Activated CD4-positive, alpha-beta T cell treated with anti-CD3 and anti-CD28 coated beads for 36 hours (primary cell): ENCODE results near the gene OR10R2. TPM values are rescaled to one million over a fixed set of nuclear protein-coding genes. Genes with fewer than 3 reads are reported as not detected.

ENCODE experiments used
- ATAC-seq: fragments of 200-7000 bp; cut with Tn5 transposase; one replicate; pipeline ENCODE4 v1.10.0; 2021; ENCODE audit warnings: mild to moderate bottlenecking, moderate library complexity
- CTCF ChIA-PET: fragments of 350-600 bp; sonication (Branson Sonifier 250); formaldehyde crosslinking; loops from one replicate; lab custom pipeline; 2021; ENCODE audit warnings: antibody characterized with exemption; lab: Charles Lee
- POLR2A ChIA-PET: fragments of 350-600 bp; sonication (Branson Sonifier 250); formaldehyde crosslinking; loops from one replicate; lab custom pipeline; 2021; ENCODE audit warnings: antibody characterized with exemption, inconsistent platforms; lab: Charles Lee
- DNase-seq: peaks from one replicate; pipeline ENCODE4 v3.0.0-alpha.2; 2020
- H3K27ac Mint-ChIP-seq: one replicate; pipeline ENCODE4 v1.8.0; 2021; ENCODE audit warnings: mixed read lengths
- H3K27me3 Mint-ChIP-seq: one replicate; pipeline ENCODE4 v1.8.0; 2021; ENCODE audit warnings: mixed read lengths
- H3K36me3 Mint-ChIP-seq: one replicate; pipeline ENCODE4 v1.8.0; 2021; ENCODE audit warnings: low read depth, mixed read lengths
- H3K4me1 Mint-ChIP-seq: one replicate; pipeline ENCODE4 v1.8.0; 2021; ENCODE audit warnings: mixed read lengths
- H3K4me3 Mint-ChIP-seq: one replicate; pipeline ENCODE4 v1.8.0; 2021; ENCODE audit warnings: mild to moderate bottlenecking, moderate library complexity, mixed read lengths
- H3K9me3 Mint-ChIP-seq: one replicate; pipeline ENCODE4 v1.8.0; 2021; ENCODE audit warnings: low read depth, mixed read lengths
- intact Hi-C, 2 experiments: fragments of 100-400 bp; cut with DNase I in 1 of 2; cut with micrococcal nuclease in 1 of 2; formaldehyde crosslinking; loops; one replicate each; pipeline versions ENCODE4 v1.14.2 to v1.15.1; 2022 to 2024; cut with DNase I, micrococcal nuclease
- total RNA-seq, 2 experiments: library from RNA; stranded (reverse); gene quantifications; one replicate each; pipeline ENCODE4 v1.2.3, GENCODE V29; 2021

OR10R2 gene
- total RNA-seq, 2 experiments from 2014 or later: not detected

GRCh38 chr1:158493054-158493453 lies 21.0 kb downstream of the OR10R2 start:
- H3K27me3 Mint-ChIP-seq: peaks cover 9% of the 10 kb centered on the region
- no peaks in the 10 kb centered on the region for H3K4me1 Mint-ChIP-seq
- DNase-seq: no peak
- H3K9me3 Mint-ChIP-seq: no peaks in the 10 kb centered on the region
- intact Hi-C loops: no loop called here
- CTCF ChIA-PET: no interaction called here
- POLR2A ChIA-PET: no interaction called here
- no peak overlapping the region for H3K27ac Mint-ChIP-seq
- H3K4me3 Mint-ChIP-seq: no peak overlapping the region
- ATAC-seq: no peak
- no peaks in the 10 kb centered on the region for H3K36me3 Mint-ChIP-seq

- H3K27ac Mint-ChIP-seq: no peak overlapping the region
- no peak overlapping the region for H3K4me3 Mint-ChIP-seq
- ATAC-seq (no peak), DNase-seq (no peak)
- intact Hi-C loops: no loop called here
- H3K9me3 Mint-ChIP-seq: no peaks in the 10 kb centered on the region
- POLR2A ChIA-PET: no interaction called here
- CTCF ChIA-PET: interaction anchor here (0.8 kb wide), 1 partner anchor 14 kb away, joined by 3 read pairs; no protein-coding TSS in a partner anchor
- H3K36me3 Mint-ChIP-seq: no peaks in the 10 kb centered on the region
- peaks cover 10% of the 10 kb centered on the region for H3K27me3 Mint-ChIP-seq
- H3K4me1 Mint-ChIP-seq: no peaks in the 10 kb centered on the region
Observed at GRCh38 chr1:158494796-158495195, 22.8 kb downstream of the OR10R2 start.

GRCh38 chr1:158496374-158496773 lies 24.4 kb downstream of the OR10R2 start:
- intact Hi-C loops: no loop called here
- Mint-ChIP-seq H3K36me3 (no peaks in the 10 kb centered on the region), H3K9me3 (no peaks in the 10 kb centered on the region), H3K4me1 (no peaks in the 10 kb centered on the region), H3K27me3 (peaks cover 10% of the 10 kb centered on the region), H3K27ac (no peak overlapping the region), H3K4me3 (no peak overlapping the region)
- CTCF ChIA-PET: no interaction called here
- POLR2A ChIA-PET: no interaction called here
- ATAC-seq (no peak), DNase-seq (no peak)

GRCh38 chr1:158506369-158506987 lies 34.5 kb downstream of the OR10R2 start:
- peak; percentile 64 for DNase-seq
- no peaks in the 10 kb centered on the region for H3K4me1 Mint-ChIP-seq
- peaks cover 27% of the 10 kb centered on the region for H3K27me3 Mint-ChIP-seq
- ChIA-PET CTCF (interaction anchor here (0.6 to 1.8 kb wide), 5 partner anchors 10 to 566 kb away, joined by 3 to 10 read pairs (median 5); no protein-coding TSS in a partner anchor), POLR2A (no interaction called here)
- H3K27ac Mint-ChIP-seq: no peak overlapping the region
- intact Hi-C loops: loop anchor here (1.0 to 5.0 kb wide), 4 partner anchors 491 to 571 kb away; partner anchors contain the start of gene AIM2 (in 1 of the 2)
- H3K9me3 Mint-ChIP-seq: peaks cover 6% of the 10 kb centered on the region
- H3K36me3 Mint-ChIP-seq: no peaks in the 10 kb centered on the region
- H3K4me3 Mint-ChIP-seq: no peak overlapping the region
- ATAC-seq: peak; percentile 58

GRCh38 chr1:158507511-158507910 lies 35.5 kb downstream of the OR10R2 start:
- Mint-ChIP-seq H3K4me1 (no peaks in the 10 kb centered on the region), H3K27ac (no peak overlapping the region), H3K36me3 (no peaks in the 10 kb centered on the region), H3K27me3 (peaks cover 27% of the 10 kb centered on the region), H3K4me3 (no peak overlapping the region), H3K9me3 (peaks cover under 1% of the 10 kb centered on the region)
- no peak for ATAC-seq
- ChIA-PET POLR2A (no interaction called here), CTCF (interaction anchor here (1.1 to 1.2 kb wide), 2 partner anchors 9 to 564 kb away, joined by 5 to 6 read pairs; no protein-coding TSS in a partner anchor)
- DNase-seq: no peak
- intact Hi-C loops: loop anchor here (5.0 kb wide), 3 partner anchors 490 to 570 kb away; partner anchors contain the start of gene AIM2 (in 1 of the 2)

- CTCF ChIA-PET: interaction anchor here (0.6 kb wide), 1 partner anchor 290 kb away, joined by 3 read pairs; no protein-coding TSS in a partner anchor
- POLR2A ChIA-PET: interaction anchor here (0.5 kb wide), 1 partner anchor 501 kb away, joined by 4 read pairs; no protein-coding TSS in a partner anchor
- peaks cover 25% of the 10 kb centered on the region for H3K27me3 Mint-ChIP-seq
- intact Hi-C loops: loop anchor here (5.0 kb wide), 3 partner anchors 488 to 568 kb away; partner anchors contain the start of gene AIM2 (in 1 of the 2)
- no peak for ATAC-seq
- no peaks in the 10 kb centered on the region for H3K36me3 Mint-ChIP-seq
- H3K4me3 Mint-ChIP-seq: no peak overlapping the region
- no peak for DNase-seq
- no peak overlapping the region for H3K27ac Mint-ChIP-seq
- H3K9me3 Mint-ChIP-seq: no peaks in the 10 kb centered on the region
- no peaks in the 10 kb centered on the region for H3K4me1 Mint-ChIP-seq
Observed at GRCh38 chr1:158509471-158510156, 37.6 kb downstream of the OR10R2 start.

- no peak overlapping the region for H3K27ac Mint-ChIP-seq
- ChIA-PET POLR2A (no interaction called here), CTCF (interaction anchor here (0.7 to 2.2 kb wide), 2 partner anchors 10 to 283 kb away, joined by 3 to 5 read pairs; no protein-coding TSS in a partner anchor)
- no peak overlapping the region for H3K4me3 Mint-ChIP-seq
- H3K36me3 Mint-ChIP-seq: no peaks in the 10 kb centered on the region
- no peaks in the 10 kb centered on the region for H3K9me3 Mint-ChIP-seq
- DNase-seq: no peak
- H3K4me1 Mint-ChIP-seq: no peaks in the 10 kb centered on the region
- intact Hi-C loops: no loop called here
- H3K27me3 Mint-ChIP-seq: peaks cover 13% of the 10 kb centered on the region
- ATAC-seq: no peak
Observed at GRCh38 chr1:158516966-158517365, 44.9 kb downstream of the OR10R2 start.

- H3K9me3 Mint-ChIP-seq: no peaks in the 10 kb centered on the region
- H3K4me3 Mint-ChIP-seq: no peak overlapping the region
- intact Hi-C loops: no loop called here
- no peak for ATAC-seq
- no peak for DNase-seq
- CTCF ChIA-PET: no interaction called here
- POLR2A ChIA-PET: no interaction called here
- peaks cover 11% of the 10 kb centered on the region for H3K27me3 Mint-ChIP-seq
- no peaks in the 10 kb centered on the region for H3K36me3 Mint-ChIP-seq
- no peaks in the 10 kb centered on the region for H3K4me1 Mint-ChIP-seq
- H3K27ac Mint-ChIP-seq: no peak overlapping the region
Observed at GRCh38 chr1:158520021-158520420, 48.0 kb downstream of the OR10R2 start.

GRCh38 chr1:158520955-158521665 lies 49.1 kb downstream of the OR10R2 start:
- ChIA-PET POLR2A (no interaction called here), CTCF (interaction anchor here (0.6 kb wide), 1 partner anchor 480 kb away, joined by 3 read pairs; no protein-coding TSS in a partner anchor)
- ATAC-seq (no peak), DNase-seq (no peak)
- H3K4me1 Mint-ChIP-seq: no peaks in the 10 kb centered on the region
- H3K36me3 Mint-ChIP-seq: no peaks in the 10 kb centered on the region
- H3K4me3 Mint-ChIP-seq: no peak overlapping the region
- no peaks in the 10 kb centered on the region for H3K9me3 Mint-ChIP-seq
- intact Hi-C loops: no loop called here
- no peak overlapping the region for H3K27ac Mint-ChIP-seq
- peaks cover 13% of the 10 kb centered on the region for H3K27me3 Mint-ChIP-seq

- CTCF ChIA-PET: interaction anchor here (0.6 kb wide), 1 partner anchor 480 kb away, joined by 3 read pairs; no protein-coding TSS in a partner anchor
Observed at GRCh38 chr1:158521666-158522058, 49.6 kb downstream of the OR10R2 start.

GRCh38 chr1:158527190-158527815 lies 55.3 kb downstream of the OR10R2 start:
- ChIA-PET CTCF (interaction anchor here (0.7 to 1.5 kb wide), 2 partner anchors 19 to 324 kb away, joined by 4 read pairs; no protein-coding TSS in a partner anchor), POLR2A (no interaction called here)
- ATAC-seq (no peak), DNase-seq (no peak)
- H3K27me3 Mint-ChIP-seq: peaks cover 10% of the 10 kb centered on the region
- H3K4me3 Mint-ChIP-seq: no peak overlapping the region
- H3K4me1 Mint-ChIP-seq: no peaks in the 10 kb centered on the region
- H3K27ac Mint-ChIP-seq: no peak overlapping the region
- H3K36me3 Mint-ChIP-seq: no peaks in the 10 kb centered on the region
- intact Hi-C loops: loop anchor here in 1 of 2 experiments (1.0 kb wide), 1 partner anchor 323 kb away; no protein-coding TSS in a partner anchor
- peaks cover 5% of the 10 kb centered on the region for H3K9me3 Mint-ChIP-seq

More at GRCh38 chr1:158521666-158522058, 49.6 kb downstream of the OR10R2 start:
- Mint-ChIP-seq H3K27me3 (peaks cover 13% of the 10 kb centered on the region), H3K4me3 (no peak overlapping the region), H3K4me1 (no peaks in the 10 kb centered on the region), H3K36me3 (no peaks in the 10 kb centered on the region), H3K9me3 (no peaks in the 10 kb centered on the region), H3K27ac (no peak overlapping the region)
- intact Hi-C loops: no loop called here
- ATAC-seq: no peak
- POLR2A ChIA-PET: no interaction called here
- no peak for DNase-seq
